ENCODE data around the gene MEA1. TPM values are rescaled to one million over a fixed set of nuclear protein-coding genes. Genes with fewer than 3 reads are reported as not detected.

Gene MEA1
- total RNA-seq, 6 donors from 2014 or later, result 32.1 to 52.6 (median 43.0) TPM

- H3K9me3 ChIP-seq, result no peaks in the 10 kb centered on the region
- 70 to 72% methylated on average over 17 of the region's 17 CpGs for WGBS, 2 donors
- peaks cover 26 to 35% (median 28%) of the 10 kb centered on the region in 4 donors for H3K4me1 ChIP-seq
- ATAC-seq (ENCODE audit: low FRiP score in 2 of 2), result no peak
- peak overlapping the region in 3 of 4 donors; percentile 66 to 89 (median 76) for H3K4me3 ChIP-seq
- H3K36me3 ChIP-seq, result peaks cover 4 to 34% (median 24%) of the 10 kb centered on the region in 4 donors
- H3K27ac ChIP-seq, result peak overlapping the region; percentile 83 to 94 (median 90)
- peak in 1 of 2 donors; percentile 82 for DNase-seq
- TF ChIP-seq POLR2A (IDR thresholded peaks at IDR 0.05) (no peak), EP300 (IDR thresholded peaks at IDR 0.05) (no peak), POLR2AphosphoS5 (IDR thresholded peaks at IDR 0.05) (no peak)
- TF ChIP-seq, protein P1, sequence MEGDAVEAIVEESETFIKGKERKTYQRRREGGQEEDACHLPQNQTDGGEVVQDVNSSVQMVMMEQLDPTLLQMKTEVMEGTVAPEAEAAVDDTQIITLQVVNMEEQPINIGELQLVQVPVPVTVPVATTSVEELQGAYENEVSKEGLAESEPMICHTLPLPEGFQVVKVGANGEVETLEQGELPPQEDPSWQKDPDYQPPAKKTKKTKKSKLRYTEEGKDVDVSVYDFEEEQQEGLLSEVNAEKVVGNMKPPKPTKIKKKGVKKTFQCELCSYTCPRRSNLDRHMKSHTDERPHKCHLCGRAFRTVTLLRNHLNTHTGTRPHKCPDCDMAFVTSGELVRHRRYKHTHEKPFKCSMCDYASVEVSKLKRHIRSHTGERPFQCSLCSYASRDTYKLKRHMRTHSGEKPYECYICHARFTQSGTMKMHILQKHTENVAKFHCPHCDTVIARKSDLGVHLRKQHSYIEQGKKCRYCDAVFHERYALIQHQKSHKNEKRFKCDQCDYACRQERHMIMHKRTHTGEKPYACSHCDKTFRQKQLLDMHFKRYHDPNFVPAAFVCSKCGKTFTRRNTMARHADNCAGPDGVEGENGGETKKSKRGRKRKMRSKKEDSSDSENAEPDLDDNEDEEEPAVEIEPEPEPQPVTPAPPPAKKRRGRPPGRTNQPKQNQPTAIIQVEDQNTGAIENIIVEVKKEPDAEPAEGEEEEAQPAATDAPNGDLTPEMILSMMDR (IDR thresholded peaks at IDR 0.05), result no peak
- no peaks in the 10 kb centered on the region for H3K27me3 ChIP-seq
These were observed 40.6 kb upstream of the MEA1 start for GRCh38 chr6:43054206-43054943.

DNA sequence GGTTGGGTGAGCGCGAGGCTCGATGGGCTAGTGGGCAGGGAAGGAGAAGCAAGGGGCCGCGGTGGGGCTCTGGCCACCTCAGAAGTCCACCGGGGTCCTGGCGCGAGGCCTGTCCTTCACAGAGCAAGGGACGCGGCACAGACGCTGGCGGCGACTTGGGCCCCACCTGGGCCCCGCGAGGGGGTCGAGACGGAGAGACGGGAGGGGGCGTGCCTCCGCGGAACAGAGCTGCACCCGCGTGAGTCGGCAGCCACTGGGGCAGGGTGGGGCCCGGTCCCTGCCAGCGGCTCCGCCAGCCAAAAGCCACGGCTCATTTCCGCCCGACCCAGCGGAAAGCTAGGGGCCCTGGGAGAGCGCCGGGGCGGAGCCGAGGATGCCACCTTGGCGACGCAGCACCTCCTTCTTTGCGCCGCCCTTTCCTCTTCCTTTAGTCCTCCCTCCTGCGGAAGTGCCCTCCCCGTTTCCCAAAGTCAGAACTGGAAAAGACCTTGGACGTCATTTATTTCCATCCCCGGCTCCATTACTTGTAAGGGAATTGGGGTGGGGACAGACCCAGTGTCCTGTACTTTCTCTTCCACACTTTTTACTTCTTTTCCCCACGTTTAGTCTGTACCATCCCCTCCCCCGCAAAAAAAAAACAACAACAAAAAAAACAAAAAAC lies 39.9 kb upstream of the MEA1 start, which contains the start of gene CUL7:
Gene CUL7, minus strand, starts transcription at position 307 of the 661 bp plus-strand sequence. CDS start 1,063 bp downstream, outside the sequence.
- DNase-seq (peak; percentile 96), ATAC-seq (ENCODE audit: low FRiP score in 2 of 2) (peak; percentile 97)
- WGBS, 2 donors, result 2 to 4% methylated on average over 16 to 42 of the region's 45 CpGs
- Histone ChIP-seq H3K36me3 (peaks cover 4 to 41% (median 28%) of the 10 kb centered on the region in 4 donors), H3K9me3 (no peaks in the 10 kb centered on the region), H3K27me3 (no peaks in the 10 kb centered on the region), H3K4me1 (peaks cover 23 to 34% (median 25%) of the 10 kb centered on the region in 4 donors), H3K27ac (peak within 1 kb of the TSS; percentile 83 to 94 (median 90)), H3K4me3 (peak within 1 kb of the TSS; percentile 62 to 89 (median 71))
- TF ChIP-seq POLR2AphosphoS5 (IDR thresholded peaks at IDR 0.05), result peak; percentile 82 to 91
- TF ChIP-seq, protein P1 (IDR thresholded peaks at IDR 0.05), result peak in 2 of 6 experiments; percentile 5 to 12
- TF ChIP-seq POLR2A (IDR thresholded peaks at IDR 0.05), result peak in 2 of 4 donors; percentile 47 to 89
- peak in 1 of 4 donors; percentile 37 for TF ChIP-seq EP300 (IDR thresholded peaks at IDR 0.05)

- Histone ChIP-seq H3K27ac (peak overlapping the region; percentile 83 to 94 (median 90)), H3K4me3 (peak overlapping the region; percentile 62 to 89 (median 71)), H3K9me3 (no peaks in the 10 kb centered on the region), H3K36me3 (peaks cover 4 to 48% (median 30%) of the 10 kb centered on the region in 4 donors), H3K4me1 (peaks cover 17 to 27% (median 19%) of the 10 kb centered on the region in 4 donors), H3K27me3 (no peaks in the 10 kb centered on the region)
- ATAC-seq (ENCODE audit: low FRiP score in 2 of 2) (peak; percentile 9 to 31), DNase-seq (peak in 1 of 2 donors; percentile 35)
- WGBS, 2 donors, result 26 to 31% methylated on average over 22 of the region's 22 CpGs
- no peak for TF ChIP-seq POLR2AphosphoS5 (IDR thresholded peaks at IDR 0.05)
- TF ChIP-seq EP300 (IDR thresholded peaks at IDR 0.05), result no peak
- TF ChIP-seq POLR2A (IDR thresholded peaks at IDR 0.05), result no peak
- TF ChIP-seq, protein P1 (IDR thresholded peaks at IDR 0.05), result no peak
These were observed 39.2 kb upstream of the MEA1 start for GRCh38 chr6:43052842-43053544.

DNA sequence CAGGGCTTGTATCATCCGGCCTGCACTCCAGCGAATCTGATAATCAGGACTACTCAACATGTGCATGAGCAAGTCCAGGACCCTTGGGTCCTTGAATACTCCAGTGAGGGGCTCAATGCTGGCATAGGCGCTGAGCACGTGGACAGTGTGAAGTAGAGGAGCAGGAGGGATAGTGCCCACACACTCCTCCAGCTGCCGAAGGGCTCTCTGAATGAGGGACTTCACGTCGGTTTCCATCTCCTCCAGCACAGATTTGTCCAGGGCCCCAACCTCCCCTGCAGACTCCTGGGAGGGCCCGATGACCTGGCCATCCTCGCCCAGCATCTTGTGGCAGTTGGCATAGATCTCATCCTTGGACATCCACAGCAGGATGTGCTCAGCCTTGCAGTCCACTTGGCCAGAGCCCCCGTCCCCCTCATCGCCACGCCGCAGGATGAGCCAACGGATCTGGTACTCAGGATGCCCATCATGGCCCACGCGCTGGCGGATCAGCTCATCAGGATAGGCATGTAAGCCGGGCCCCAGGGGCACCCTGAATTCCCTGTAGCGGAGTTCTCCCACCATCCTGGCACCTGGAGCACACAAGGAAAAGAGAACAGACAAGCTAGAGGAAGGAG lies 38.6 kb upstream of the MEA1 start:
- DNase-seq (peak in 1 of 2 donors; percentile 78), ATAC-seq (ENCODE audit: low FRiP score in 2 of 2) (no peak)
- TF ChIP-seq POLR2A (IDR thresholded peaks at IDR 0.05) (no peak), POLR2AphosphoS5 (IDR thresholded peaks at IDR 0.05) (no peak), EP300 (IDR thresholded peaks at IDR 0.05) (no peak)
- TF ChIP-seq, protein P1 (IDR thresholded peaks at IDR 0.05), result no peak
- Histone ChIP-seq H3K36me3 (peaks cover 4 to 47% (median 31%) of the 10 kb centered on the region in 4 donors), H3K27me3 (no peaks in the 10 kb centered on the region), H3K9me3 (no peaks in the 10 kb centered on the region), H3K27ac (peak overlapping the region in 3 of 4 donors; percentile 88 to 94 (median 93)), H3K4me3 (peak overlapping the region in 3 of 4 donors; percentile 66 to 89 (median 76)), H3K4me1 (peaks cover 16 to 24% (median 16%) of the 10 kb centered on the region in 4 donors)
- 83 to 98% methylated on average over 5 to 19 of the region's 19 CpGs for WGBS, 2 donors
